Left ventricle myocardium inferior (tissue), 1 donor: ENCODE results near the gene MMP17. TPM values are rescaled to one million over a fixed set of nuclear protein-coding genes. Genes with fewer than 3 reads are reported as not detected.
A peak's percentile ranks its signal among the peaks of the same experiment; 100 is the strongest.

Experiments used
- DNase-seq: peaks from one replicate; pipeline ENCODE4 v3.0.0-alpha.2; 2020
- H3K27ac ChIP-seq: fragments of 200-600 bp; replicated peaks from 2 replicates; pipeline ENCODE4 v1.8.0; 2021
- H3K27me3 ChIP-seq: fragments of 200-600 bp; 2 replicates; pipeline ENCODE4 v1.8.0; 2021; ENCODE audit warnings: low read depth
- H3K36me3 ChIP-seq: fragments of 200-600 bp; 2 replicates; pipeline ENCODE4 v1.8.0; 2021
- H3K4me1 ChIP-seq: fragments of 200-600 bp; 2 replicates; pipeline ENCODE4 v1.8.0; 2021
- H3K4me3 ChIP-seq: fragments of 200-600 bp; 2 replicates; pipeline ENCODE4 v1.8.0; 2021; ENCODE audit warnings: mild to moderate bottlenecking, moderate library complexity
- H3K9me3 ChIP-seq: fragments of 200-600 bp; replicated peaks from 2 replicates; pipeline ENCODE4 v1.8.0; 2021
- CTCF ChIP-seq: fragments of 200-600 bp; IDR thresholded peaks from 2 replicates; pipeline ENCODE4 v1.8.0; 2021; ENCODE audit warnings: antibody characterized with exemption, mild to moderate bottlenecking, borderline replicate concordance
- intact Hi-C: fragments of 100-400 bp; cut with micrococcal nuclease; formaldehyde crosslinking; loops from one replicate; pipeline ENCODE4 v1.11.0; 2022
- long read RNA-seq: library from polyadenylated mRNA; unstranded; transcript quantifications from one replicate; pipeline ENCODE4 v2.0.0, GENCODE V29; 2021
- total RNA-seq: library from RNA; stranded (reverse); fragmentation: NEBNext Ultra II Directional; extraction: Animal tissue kit (Norgen Biotek cat#: 25700); gene quantifications from one replicate; pipeline ENCODE4 v1.2.1, GENCODE V29; 2021
- donor health status: DM: no; HTN: yes; CAD: no; lungs with severe emphysema.

The MMP17 gene
- 0.77 TPM for total RNA-seq
- long read RNA-seq, partial matches to known transcripts = 0 of 1 reads
- long read RNA-seq, other reads (novel, unspliced or antisense) = 1 of 1 reads

GRCh38 chr12:131827961-131828534 is at the start of gene MMP17:
Gene MMP17 (plus strand): TSS chr12:131828393. CDS start chr12:131828495, 102 bp downstream.
- Histone ChIP-seq H3K36me3 (no peaks in the 10 kb centered on the region), H3K9me3 (no peaks in the 10 kb centered on the region), H3K27me3 (peaks cover 92% of the 10 kb centered on the region), H3K4me3 (peak within 1 kb of the TSS; percentile 68), H3K27ac (no peak within 1 kb of the TSS), H3K4me1 (peaks cover 42% of the 10 kb centered on the region)
- intact Hi-C loops = no loop called here
- TF ChIP-seq CTCF = peak; percentile 29
- peak; percentile 61 for DNase-seq

GRCh38 chr12:131779027-131779426 is 49.2 kb upstream of the MMP17 start:
- Histone ChIP-seq H3K4me1 (peaks cover 15% of the 10 kb centered on the region), H3K9me3 (no peaks in the 10 kb centered on the region), H3K27ac (no peak overlapping the region), H3K36me3 (peaks cover 72% of the 10 kb centered on the region), H3K27me3 (no peaks in the 10 kb centered on the region), H3K4me3 (no peak overlapping the region)
- intact Hi-C loops = no loop called here
- no peak for TF ChIP-seq CTCF
- no peak for DNase-seq

- no peak for DNase-seq
- intact Hi-C loops = no loop called here
- peaks cover 84% of the 10 kb centered on the region for H3K36me3 ChIP-seq
- H3K27me3 ChIP-seq = no peaks in the 10 kb centered on the region
- no peak overlapping the region for H3K27ac ChIP-seq
- no peak overlapping the region for H3K4me3 ChIP-seq
- H3K9me3 ChIP-seq = no peaks in the 10 kb centered on the region
- TF ChIP-seq CTCF = no peak
- no peaks in the 10 kb centered on the region for H3K4me1 ChIP-seq
Measured at GRCh38 chr12:131782061-131782460, 46.1 kb upstream of the MMP17 start.

GRCh38 chr12:131783915-131784541 is 44.2 kb upstream of the MMP17 start:
- H3K27me3 ChIP-seq = no peaks in the 10 kb centered on the region
- no peaks in the 10 kb centered on the region for H3K4me1 ChIP-seq
- no peak for DNase-seq
- H3K9me3 ChIP-seq = no peaks in the 10 kb centered on the region
- no peak for TF ChIP-seq CTCF
- no peak overlapping the region for H3K4me3 ChIP-seq
- H3K36me3 ChIP-seq = peaks cover 86% of the 10 kb centered on the region
- H3K27ac ChIP-seq = no peak overlapping the region
- intact Hi-C loops = no loop called here

GRCh38 chr12:131784909-131785762 is 43.1 kb upstream of the MMP17 start:
- peaks cover 85% of the 10 kb centered on the region for H3K36me3 ChIP-seq
- no peaks in the 10 kb centered on the region for H3K27me3 ChIP-seq
- no peaks in the 10 kb centered on the region for H3K4me1 ChIP-seq
- H3K9me3 ChIP-seq = no peaks in the 10 kb centered on the region
- intact Hi-C loops = no loop called here
- no peak overlapping the region for H3K4me3 ChIP-seq
- DNase-seq = no peak
- H3K27ac ChIP-seq = no peak overlapping the region
- TF ChIP-seq CTCF = no peak
